ENCODE data around the gene TBC1D10A. TPM values are rescaled to one million over a fixed set of nuclear protein-coding genes. Genes with fewer than 3 reads are reported as not detected.

The TBC1D10A gene
- total and polyA plus RNA-seq, 7 donors, result 2.2 to 4.8 (median 3.2) TPM

DNA sequence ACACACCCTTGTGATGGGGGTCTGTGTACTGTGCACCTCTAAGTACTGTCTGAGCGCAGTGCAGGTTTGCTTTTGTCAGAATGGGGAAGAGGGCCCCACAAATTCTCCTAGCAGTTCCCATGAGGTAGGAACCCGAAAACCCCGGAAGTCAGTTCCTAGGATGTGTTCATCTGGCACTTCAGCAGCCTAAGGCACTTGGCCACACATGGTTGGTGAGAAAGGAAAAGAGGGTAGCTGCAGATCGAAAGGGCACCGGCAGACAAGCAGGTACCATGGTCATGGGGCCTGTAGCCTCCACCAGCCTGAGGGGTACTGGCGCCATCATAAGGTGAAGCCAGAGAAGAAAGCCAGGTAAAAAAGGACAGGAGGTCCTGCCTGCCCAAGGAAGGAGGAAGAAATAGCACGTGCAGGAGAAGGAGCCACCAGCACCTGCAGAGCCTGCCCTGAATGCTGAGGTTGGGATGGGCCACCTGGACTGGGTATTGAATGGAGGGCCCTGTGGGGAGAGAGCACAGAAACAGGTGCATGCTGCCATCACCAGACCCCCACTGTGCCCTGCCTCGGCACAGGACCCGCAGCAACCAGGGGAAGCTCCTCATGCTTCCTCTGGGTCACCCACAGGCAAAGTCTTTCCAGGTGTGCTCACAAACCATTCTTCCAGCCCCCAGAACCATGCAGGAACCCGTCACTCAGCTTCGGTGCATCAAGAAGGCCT is 29.3 kb downstream of the TBC1D10A start:
- TF ChIP-seq, protein P1, sequence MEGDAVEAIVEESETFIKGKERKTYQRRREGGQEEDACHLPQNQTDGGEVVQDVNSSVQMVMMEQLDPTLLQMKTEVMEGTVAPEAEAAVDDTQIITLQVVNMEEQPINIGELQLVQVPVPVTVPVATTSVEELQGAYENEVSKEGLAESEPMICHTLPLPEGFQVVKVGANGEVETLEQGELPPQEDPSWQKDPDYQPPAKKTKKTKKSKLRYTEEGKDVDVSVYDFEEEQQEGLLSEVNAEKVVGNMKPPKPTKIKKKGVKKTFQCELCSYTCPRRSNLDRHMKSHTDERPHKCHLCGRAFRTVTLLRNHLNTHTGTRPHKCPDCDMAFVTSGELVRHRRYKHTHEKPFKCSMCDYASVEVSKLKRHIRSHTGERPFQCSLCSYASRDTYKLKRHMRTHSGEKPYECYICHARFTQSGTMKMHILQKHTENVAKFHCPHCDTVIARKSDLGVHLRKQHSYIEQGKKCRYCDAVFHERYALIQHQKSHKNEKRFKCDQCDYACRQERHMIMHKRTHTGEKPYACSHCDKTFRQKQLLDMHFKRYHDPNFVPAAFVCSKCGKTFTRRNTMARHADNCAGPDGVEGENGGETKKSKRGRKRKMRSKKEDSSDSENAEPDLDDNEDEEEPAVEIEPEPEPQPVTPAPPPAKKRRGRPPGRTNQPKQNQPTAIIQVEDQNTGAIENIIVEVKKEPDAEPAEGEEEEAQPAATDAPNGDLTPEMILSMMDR (IDR thresholded peaks at IDR 0.05), result no peak
- WGBS, 3 donors, result 88 to 95% (median 92%) methylated on average over 11 of the region's 11 CpGs
- Histone ChIP-seq H3K4me1 (peaks cover 9% of the 10 kb centered on the region), H3K36me3 (ENCODE audit: insufficient read depth in 1 of 2, low read depth in 1 of 2) (peaks cover 0 to 32% of the 10 kb centered on the region in 2 donors), H3K27ac (no peak overlapping the region), H3K27me3 (ENCODE audit: insufficient read depth in 3 of 3, low read length in 2 of 3) (no peaks in the 10 kb centered on the region), H3K9me3 (no peaks in the 10 kb centered on the region), H3K4me3 (no peak overlapping the region)
- ATAC-seq (no peak), DNase-seq (no peak)
- intact Hi-C loops (cut with DNase I), result no loop called here

DNA sequence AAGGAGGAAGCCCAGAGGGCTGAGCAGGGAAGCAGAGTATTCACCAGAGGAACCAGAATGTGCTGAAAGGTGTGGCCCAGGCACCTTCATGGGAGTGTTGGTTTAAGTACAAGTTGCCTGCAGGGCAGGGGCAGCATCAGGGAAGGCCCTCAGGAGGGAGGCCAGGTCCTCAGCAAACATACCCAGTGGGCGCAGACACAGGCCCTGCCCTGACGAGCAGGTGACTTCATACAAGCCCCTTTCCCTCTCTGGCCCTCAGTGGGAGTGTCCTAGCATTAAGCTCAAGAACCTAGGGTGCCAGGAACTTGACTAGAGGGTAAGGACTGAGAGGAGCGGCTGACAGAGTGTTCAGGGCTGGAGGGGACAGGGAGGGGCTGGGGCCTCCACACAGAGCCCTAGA is 29.9 kb downstream of the TBC1D10A start:
- DNase-seq (peak in 1 of 2 donors; percentile 19), ATAC-seq (no peak)
- TF ChIP-seq, protein P1 (IDR thresholded peaks at IDR 0.05), result no peak
- H3K4me3 ChIP-seq, result no peak overlapping the region
- H3K27me3 ChIP-seq (ENCODE audit: insufficient read depth in 3 of 3, low read length in 2 of 3), result no peaks in the 10 kb centered on the region
- H3K36me3 ChIP-seq (ENCODE audit: insufficient read depth in 1 of 2, low read depth in 1 of 2), result peaks cover 0 to 32% of the 10 kb centered on the region in 2 donors
- no peaks in the 10 kb centered on the region for H3K9me3 ChIP-seq
- intact Hi-C loops (cut with DNase I), result no loop called here
- H3K27ac ChIP-seq, result no peak overlapping the region
- peaks cover 5% of the 10 kb centered on the region for H3K4me1 ChIP-seq
- 84 to 93% (median 91%) methylated on average over 3 of the region's 3 CpGs for WGBS, 3 donors

DNA sequence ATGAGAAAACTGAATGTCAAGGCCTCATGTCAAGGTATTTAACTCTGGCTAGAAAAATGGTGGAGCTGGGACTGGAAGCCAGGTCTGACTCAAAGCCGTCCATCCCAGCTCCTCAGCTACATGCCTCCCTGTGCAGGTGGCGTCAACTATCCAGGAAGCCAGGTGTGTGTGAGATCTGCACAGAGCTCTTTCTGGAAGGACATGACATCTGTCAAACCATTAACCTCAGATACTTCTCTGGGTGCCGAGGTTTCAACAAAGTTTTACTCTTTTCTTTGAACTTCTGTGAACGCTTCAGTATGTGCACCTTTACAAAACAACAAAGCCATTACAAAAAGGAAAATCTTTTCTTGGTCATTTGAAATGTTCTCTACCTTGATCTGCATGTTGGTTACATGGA is 30.4 kb downstream of the TBC1D10A start:
- Histone ChIP-seq H3K4me1 (peaks cover 1% of the 10 kb centered on the region), H3K4me3 (no peak overlapping the region), H3K36me3 (ENCODE audit: insufficient read depth in 1 of 2, low read depth in 1 of 2) (peaks cover 0 to 32% of the 10 kb centered on the region in 2 donors), H3K27ac (no peak overlapping the region), H3K9me3 (no peaks in the 10 kb centered on the region), H3K27me3 (ENCODE audit: insufficient read depth in 3 of 3, low read length in 2 of 3) (no peaks in the 10 kb centered on the region)
- WGBS, 3 donors, result 97 to 98% (median 98%) methylated on average over 4 of the region's 4 CpGs
- intact Hi-C loops (cut with DNase I), result no loop called here
- ATAC-seq, result no peak
- TF ChIP-seq, protein P1 (IDR thresholded peaks at IDR 0.05), result no peak
- DNase-seq, result no peak

DNA sequence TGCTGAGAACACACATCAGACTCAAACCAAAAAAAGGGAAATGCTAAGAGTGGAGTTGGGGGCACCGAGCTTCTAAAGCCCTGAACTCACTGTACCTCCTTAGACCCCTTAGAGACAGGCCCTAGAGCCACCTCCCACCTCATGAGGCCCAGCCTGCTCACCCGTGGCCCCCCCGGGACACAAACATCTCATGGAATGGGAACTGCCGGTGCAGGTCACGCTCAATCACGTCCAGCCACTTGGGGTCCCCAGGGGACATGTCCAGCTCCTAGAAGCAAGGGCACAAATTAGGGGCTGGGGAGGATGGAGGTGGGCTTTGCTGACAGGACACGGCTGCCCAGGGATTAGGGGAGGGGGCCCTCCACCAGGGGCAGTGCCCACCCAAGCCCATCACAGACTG is 31.2 kb downstream of the TBC1D10A start:
- Histone ChIP-seq H3K4me1 (peaks cover 9% of the 10 kb centered on the region), H3K9me3 (no peaks in the 10 kb centered on the region), H3K27ac (no peak overlapping the region), H3K4me3 (no peak overlapping the region), H3K36me3 (ENCODE audit: insufficient read depth in 1 of 2, low read depth in 1 of 2) (peaks cover 0 to 32% of the 10 kb centered on the region in 2 donors), H3K27me3 (ENCODE audit: insufficient read depth in 3 of 3, low read length in 2 of 3) (no peaks in the 10 kb centered on the region)
- 61 to 76% (median 74%) methylated on average over 7 of the region's 7 CpGs for WGBS, 3 donors
- peak in 1 of 2 donors; percentile 46 for DNase-seq
- intact Hi-C loops (cut with DNase I), result no loop called here
- ATAC-seq, result no peak
- TF ChIP-seq, protein P1 (IDR thresholded peaks at IDR 0.05), result no peak
